ENCODE results near the gene TRHDE.

GRCh38 chr12:72465155-72465554 is 193.0 kb downstream of the TRHDE start:
- TF ChIP-seq CTCF (IDR thresholded peaks at IDR 0.05) (no peak), POLR2AphosphoS5 (IDR thresholded peaks at IDR 0.05; ENCODE audit: low read depth, low read length) (no peak), SIN3A (IDR thresholded peaks at IDR 0.05; ENCODE audit: borderline replicate concordance, insufficient read depth, low read depth, low read length) (no peak)

All from Panc1 (cell line).